Stimulated activated CD4-positive, alpha-beta T cell treated with anti-CD3 and anti-CD28 coated beads, Interleukin-4, amount 100 ng/mL, for 4 hours (primary cell): ENCODE measurements around the gene TRIM17.

ENCODE experiments used
- DNase-seq, 2 experiments: peaks; one replicate each; pipeline ENCODE4 v3.0.0-alpha.2; 2020

The TRIM17 gene

DNA sequence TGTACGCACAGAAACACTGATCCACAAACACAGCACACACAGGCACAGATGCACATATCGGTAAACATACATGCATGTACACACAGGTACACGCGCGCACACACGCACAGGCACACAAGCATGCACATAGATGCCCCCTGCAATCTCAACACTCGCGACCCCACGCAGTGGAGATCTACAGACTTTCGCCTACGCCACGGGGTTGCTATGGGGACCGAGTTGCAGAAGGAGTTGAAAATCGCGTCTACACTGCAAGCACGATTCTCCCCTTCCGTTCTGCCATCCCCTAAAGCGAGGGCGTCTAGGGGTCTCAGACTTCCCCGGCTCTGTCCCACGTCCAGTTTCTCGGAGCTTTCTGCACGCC is 826 bp downstream of the TRIM17 start:
- no peak for DNase-seq

DNA sequence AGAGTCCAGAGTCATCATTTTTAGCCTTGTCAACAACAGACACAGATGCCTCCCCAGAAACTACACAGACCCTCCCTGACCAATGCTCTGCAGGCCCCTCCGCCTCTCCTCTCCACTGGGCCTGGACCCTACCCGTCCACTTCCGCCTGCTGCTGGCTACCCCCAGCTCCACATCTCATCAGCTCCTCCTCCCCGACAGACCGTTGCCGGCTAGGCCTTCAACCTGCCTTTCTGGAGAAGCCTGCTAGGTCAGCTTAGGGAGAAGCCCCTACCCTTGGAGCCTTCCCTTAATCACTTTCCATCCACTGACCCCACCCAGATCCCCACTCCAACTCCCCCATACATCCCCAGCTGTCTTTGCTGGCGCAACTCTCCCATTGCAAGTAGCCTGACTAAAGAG is 1.4 kb downstream of the TRIM17 start:
- no peak for DNase-seq

DNA sequence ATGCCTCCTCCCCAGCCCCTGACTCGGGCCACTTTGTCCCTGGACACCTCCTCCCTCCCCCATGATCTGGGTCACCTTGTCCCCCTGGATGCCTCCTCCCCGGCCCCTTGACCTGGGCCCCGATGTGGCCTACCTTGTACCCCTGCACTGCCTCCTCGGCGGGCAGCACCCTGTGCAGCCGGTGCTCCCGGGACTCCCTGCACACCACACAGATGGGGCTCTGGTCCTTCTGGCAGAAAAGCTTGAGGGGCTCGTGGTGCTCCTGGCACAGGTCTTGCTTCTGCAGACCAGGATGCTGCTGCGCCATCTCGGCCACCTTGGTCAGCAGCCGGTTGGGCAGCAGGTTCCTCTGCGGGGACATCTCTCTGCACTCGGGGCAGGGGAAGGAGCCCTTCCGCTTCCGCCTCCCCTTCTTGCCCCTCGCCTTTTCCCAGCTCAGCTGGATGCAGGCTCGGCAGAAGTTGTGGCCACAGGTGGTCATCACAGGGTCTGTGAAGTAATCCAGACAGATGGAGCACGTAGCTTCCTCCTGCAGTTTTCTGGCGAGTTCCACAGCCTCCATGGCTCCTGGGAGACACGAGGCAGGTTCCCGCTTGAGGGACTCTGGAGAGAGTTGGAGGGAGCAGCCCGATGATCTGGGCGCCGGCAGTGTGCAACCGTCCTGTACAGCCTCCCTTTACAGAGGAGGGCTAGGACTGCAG is 2.0 kb downstream of the TRIM17 start:
- no peak for DNase-seq

DNA sequence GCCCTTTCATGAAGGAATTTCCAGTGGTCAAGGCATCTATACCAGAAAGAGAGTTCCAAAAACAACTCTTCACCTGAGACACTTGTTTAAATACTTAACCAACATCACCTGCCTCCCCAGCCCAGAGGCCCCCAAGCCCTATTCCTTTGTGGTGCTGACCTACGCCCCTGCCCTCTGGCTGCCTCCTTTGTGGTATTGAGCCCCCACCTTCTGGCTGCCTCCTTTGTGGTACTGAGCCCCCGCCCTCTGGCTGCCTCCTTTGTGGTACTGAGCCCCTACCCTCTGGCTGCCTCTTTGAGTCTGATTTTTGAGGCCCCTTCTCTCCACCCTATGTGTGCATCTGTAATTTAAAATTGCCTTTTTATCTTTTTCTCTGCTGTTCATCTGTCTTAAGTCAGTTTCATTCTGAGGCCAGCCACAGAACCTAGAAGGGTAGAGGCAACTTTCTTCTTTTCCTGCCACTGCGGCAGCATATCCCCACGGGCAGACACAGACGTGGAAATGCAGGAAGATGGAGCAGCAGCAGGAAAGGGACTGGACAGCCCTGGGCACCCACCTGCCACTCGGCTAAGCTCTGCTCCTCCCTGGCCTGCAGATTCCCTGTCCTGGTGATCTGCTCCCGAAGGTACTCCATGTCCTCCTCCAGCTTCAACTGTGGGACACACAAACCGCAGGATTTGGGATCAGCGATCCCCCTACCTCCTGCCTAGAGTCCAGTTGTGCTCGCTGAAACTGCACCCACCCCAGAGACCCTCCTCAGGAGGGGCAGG is 3.2 kb downstream of the TRIM17 start:
- no peak for DNase-seq

DNA sequence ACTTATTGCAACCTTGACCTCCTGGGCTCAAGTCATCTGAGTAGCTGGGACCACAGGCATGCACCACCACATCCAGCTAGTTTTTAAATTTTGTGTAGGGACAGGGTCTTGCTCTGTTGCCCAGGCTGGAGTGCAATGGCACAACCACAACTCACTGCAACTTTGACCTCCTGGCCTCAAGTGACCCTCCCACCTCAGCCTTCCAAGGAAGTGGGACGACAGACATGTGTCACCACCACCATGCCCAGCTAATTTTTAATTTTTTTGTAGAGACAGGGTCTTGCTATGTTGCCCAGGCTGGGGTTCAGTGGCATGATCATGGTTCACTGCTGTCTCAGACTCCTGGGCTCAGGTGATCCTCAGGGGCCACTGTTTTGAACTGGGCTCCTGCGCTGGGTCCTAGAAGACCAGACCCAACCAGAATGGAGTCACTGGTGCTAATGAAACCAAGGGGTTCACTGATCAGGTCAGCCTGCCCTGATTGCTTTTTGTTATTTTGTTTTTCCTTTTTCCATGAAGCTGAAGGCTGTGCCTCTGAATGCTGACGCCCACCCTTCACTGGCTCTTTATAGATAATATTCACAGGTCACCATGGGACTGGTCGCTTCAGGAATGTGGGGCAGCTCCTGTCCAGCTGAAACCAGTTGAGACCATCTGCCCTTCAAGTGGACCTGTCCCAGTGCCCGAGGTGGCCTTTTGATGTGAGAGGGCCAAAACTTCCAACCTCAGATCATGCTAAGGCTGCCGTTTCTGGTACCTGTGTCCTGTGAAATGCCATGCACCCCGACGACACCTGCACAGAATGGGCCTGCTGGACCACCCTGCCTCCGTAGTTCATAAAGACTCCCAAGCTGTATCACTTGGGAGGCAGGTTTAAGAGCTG is 4.9 kb downstream of the TRIM17 start:
- no peak for DNase-seq

DNA sequence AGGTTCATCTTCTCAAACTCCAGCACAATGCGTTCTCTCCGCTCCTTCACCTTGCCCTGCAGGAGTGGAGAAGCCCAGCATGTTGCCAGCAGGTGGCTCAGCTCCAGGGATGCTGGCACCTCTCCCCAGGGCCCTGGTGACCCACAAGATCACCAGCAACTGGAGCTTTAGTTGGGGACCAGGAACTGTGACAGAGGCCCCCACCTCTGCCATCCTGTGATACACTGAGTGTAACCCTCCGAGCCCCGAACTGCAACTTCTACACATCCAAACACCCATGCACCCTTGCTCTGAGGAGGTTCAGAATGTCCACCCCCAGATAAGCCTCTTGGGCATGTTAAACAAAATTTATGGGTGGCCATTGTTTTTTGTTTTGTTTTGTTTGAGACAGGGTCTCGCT is 5.5 kb downstream of the TRIM17 start:
- no peak for DNase-seq

DNA sequence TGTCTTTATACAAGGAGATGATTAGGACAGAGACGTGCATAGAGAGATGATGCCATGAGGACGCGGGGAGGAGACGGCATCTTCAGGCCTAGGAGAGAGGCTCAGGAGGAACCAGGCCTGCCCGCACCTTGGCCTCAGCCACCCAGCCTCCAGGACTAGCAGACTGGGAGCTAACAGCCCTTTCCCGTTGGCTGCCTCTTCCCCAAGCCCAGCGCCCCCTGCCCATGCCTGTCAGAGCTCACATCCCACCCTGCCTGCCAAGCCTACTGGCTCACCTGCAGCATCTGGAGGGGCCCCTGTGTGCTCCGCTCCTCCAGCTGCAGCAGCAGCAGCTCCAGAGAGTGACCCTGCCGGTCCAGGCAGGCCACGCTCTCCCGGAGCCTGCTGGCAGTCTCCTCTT is 6.0 kb downstream of the TRIM17 start:
- no peak for DNase-seq

DNA sequence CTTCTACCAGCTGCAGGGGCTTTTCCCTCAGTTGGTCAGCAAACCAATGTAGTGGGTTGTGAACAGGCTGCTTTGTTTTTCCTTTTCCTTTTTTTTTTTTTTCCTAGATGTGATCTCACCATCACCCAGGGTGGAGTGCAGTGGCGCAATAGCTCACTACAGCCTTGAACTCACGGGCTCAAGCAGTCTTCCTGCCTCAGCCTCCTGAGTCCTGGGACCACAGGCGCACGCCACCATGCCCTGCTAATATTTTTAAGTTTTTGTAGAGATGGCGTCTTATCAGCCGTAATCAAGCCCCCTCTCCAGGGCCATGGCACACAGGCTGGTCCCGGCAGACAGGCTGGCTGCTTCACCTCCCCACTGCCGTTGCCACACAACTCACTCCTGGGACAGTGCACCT is 6.6 kb downstream of the TRIM17 start:
- no peak for DNase-seq

DNA sequence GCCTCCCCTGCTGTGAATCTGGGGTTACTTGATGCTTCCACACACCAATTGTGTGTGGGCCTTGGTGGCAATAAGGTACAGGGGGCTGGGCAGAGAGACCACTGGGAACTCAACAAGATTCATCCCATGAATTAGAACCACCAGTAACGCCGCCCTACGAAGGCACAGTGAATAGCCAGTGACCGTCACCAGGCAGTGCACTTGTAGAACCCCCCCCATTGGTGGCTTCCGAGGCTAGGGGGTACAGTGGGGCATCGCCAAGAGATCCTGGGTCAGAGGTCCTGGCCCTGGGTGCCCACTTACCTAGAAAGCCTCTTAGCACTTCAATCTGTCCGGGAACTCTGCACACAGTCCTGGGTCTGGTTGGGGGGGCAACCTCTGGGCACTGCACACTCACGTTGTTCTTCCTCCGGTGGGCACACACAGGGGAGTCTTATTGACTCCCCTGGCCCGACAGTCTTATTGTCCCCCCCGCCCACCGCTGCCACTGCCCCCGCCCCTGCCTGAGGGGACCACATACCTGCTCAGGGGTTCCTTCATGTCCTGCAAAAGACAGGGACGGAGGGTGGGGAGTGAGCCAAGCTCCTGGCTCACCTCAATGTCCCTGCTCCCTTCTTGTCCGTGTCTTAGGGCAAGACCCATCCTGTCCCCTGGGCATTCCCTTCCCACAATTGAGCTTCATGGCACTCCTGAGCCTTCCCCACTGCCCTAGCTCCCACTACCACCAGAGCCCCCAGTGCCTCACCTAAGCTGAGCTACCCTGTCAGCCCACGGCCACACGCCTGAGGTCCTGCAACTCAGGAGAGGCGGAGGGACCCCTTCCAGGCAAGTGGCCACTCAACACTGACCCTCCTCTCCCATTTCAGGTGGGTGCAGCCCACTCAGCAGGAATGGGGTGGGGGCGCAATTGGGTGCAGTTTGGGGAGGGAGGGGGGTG is 7.5 kb downstream of the TRIM17 start:
- DNase-seq = no peak

DNA sequence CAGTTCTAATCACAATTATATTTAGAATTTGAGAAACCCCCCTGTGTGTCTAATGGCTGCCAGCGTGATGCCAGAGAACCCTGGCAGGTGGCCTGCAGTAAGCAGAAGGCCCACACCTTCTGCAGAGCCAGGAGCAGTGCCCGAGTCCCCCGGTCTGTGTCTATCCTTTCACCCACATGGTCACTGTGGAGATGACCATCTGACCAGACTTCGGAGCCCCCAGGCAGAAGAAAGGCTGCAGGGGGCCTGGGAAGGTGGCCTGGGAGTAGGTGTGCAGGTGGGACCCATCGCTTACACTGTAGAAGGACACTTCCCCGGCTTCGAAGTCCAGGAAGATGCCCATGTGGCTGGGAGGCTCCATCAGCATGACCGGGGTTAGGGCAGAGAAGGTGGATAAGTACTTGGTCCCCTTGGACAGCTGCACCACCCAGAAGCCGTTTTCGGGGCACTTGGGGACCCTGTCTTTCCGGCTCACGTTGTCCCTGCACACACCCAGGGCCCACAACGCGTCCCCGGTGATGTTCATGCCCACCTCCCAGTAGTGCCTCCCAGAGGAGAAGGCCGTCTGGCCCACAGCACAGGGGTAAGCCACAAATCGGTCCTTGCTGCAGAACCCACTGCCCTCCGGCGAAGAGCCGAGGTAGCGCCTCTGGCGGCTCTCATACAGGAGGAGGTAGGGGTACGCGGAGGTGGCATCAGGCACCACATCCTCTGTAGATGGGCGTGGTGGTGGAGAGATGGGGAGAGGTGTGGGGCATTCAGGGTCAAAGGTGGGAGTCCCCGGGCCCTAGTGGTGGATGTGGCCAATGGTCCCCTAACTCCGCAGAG is 8.4 kb downstream of the TRIM17 start:
- no peak for DNase-seq

DNA sequence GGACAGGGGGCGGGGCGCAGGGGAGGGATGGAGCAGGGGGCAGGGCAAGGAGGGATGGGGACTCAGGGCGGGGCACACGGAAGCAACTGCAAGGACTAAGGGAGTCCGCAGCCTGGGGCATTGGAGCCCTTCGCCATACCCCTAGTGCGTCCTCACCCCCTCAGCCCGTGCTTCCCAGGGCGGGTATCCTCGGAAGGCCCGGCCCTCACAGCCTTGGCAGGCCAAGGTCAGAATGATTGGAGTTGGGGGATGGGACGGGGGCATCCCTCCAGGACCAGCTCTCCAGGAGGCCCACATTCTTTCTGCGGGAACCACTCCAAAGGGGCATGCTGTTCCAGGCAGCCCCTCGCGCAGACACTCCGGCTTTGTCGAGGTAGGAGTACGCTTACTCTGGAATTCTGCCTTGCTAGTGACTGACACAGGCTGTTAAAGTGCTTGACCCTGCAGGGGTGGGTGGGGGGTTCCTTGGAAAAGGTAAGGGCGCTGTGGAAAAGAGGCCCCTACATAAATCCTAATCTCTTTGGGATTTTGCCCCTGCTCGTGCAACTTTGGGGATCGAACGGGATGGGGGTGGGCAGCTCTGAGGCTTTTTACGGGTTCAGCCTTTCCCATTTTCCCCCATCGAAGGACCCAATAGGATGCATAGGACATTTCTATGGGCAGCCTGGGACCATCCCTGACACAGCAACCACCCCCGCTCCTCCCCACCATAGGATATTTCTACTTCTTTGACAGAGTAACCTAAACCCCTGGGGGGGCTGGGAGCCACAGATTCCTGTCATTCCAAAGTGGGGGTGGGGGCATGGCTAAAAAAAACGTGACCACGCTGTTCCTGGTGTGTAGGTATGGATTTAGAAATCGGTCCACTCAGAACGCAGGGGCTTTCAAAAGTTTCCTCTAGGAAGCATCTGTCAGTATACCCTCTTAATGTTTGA is 9.3 kb downstream of the TRIM17 start:
- no peak for DNase-seq

DNA sequence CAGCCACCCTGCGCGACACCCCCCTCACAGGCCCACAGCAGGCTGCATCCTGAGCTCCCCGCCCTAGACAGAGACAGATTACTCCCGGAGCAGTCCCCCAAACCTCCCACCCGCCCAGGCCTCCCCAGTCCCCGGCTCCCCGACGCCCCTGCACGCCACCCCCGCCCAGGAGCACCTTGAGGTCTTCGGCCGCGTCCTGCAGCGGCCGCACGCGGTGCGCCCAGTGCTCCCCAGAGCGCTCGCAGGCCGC is 10.8 kb downstream of the TRIM17 start:
- no peak for DNase-seq

DNA sequence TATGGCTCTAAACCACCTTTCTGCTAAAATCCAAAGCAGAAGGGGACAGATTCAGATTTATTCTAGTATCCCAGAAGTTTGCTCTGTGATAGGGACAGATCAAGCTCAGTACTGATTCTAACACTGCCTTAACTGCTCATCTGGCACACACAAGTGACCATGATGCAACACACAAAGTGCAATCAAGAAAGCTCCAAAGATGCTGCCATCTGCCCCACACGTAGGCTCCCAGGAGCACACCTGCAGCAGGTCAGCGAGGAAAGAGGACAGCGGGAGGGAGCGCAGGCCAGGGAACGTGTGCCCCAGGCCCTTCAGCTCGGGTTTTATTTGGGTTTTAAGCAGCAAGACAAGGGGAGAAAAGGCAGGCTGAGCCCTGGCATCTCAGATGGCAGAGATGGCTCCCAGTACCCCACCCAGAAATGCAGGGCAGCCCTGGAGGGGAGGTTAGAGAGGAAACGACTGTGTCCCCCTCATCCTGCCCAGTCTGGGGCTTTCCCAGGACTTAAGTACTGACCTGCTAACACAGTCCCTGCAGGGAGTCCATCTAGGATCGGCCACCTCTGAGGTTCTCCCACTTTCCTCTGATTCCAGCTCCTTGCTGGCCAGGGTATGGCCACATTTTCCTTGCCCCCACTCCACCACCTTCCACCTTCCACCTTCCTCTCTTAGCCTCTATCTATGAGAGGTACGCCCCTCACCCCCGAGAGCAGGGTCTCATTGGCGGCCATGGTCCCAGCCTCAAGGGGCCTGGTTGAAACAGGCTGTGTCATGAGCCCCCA is 11.3 kb downstream of the TRIM17 start:
- DNase-seq = no peak

DNA sequence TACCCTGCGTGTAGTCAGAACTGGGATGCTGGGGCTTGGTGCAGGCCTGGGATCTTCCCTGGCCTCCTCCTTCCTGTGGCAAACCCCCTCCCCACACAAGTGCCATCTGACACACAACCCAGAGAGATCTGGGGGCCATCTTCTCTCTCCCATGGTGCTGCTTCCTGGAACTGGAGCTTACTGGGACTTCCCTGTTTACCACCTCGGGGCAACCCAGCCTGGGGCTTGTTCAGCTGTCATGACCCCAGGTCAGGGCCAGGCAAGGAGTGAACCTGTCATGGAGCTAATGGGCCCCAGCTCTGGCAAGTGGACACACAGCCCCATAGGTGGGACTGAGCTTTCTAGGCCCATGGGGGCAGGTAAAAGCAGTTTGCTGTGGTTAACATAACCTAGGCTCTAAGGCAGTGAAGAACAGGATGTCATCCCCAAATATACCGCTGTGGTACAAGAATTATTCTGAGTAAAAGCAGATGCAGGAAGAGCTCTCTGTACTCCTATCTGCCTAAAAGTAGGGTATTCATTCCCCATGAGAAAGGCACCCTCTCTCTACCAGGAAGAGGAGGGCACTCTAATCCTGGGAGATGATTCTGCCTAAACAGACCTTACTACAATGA is 12.4 kb downstream of the TRIM17 start:
- DNase-seq = no peak

DNA sequence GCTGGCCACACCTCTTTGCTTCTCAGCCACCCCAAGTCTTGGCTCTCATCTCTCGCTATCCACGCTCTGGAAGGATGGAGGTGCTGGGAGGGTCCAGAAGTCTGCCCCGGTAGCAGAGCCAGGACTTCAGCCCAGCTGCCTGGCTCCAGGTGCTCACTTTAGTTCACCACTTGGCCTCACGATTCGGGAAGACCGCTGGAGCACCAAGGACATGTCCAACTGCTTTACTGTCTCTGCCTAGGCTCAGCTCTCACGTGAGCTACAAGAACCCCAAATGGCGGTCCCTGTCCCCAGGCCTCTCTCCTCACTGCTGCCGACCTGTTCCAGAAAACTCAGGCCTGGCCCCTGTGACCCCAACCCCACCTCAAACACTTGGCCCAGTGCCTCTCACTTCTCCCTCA is 13.4 kb downstream of the TRIM17 start:
- no peak for DNase-seq

DNA sequence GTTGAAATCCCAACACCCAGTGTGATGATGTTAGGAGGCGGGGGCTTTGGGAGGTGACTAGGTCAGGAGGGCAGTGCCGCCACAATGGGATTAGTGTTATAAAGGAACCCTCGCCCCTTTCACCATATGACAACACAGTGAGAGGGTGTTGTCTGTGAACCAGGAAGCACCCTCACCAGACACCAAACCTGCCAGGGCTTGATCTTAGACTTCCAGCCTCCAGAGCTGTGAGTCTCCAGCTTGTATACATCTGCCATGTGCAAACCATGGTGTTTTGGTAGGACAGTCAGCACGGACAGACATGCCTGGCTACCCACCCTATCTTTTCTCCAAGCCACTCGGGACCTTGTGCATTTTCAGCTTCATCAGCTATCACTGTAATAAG is 14.0 kb downstream of the TRIM17 start:
- DNase-seq = no peak

DNA sequence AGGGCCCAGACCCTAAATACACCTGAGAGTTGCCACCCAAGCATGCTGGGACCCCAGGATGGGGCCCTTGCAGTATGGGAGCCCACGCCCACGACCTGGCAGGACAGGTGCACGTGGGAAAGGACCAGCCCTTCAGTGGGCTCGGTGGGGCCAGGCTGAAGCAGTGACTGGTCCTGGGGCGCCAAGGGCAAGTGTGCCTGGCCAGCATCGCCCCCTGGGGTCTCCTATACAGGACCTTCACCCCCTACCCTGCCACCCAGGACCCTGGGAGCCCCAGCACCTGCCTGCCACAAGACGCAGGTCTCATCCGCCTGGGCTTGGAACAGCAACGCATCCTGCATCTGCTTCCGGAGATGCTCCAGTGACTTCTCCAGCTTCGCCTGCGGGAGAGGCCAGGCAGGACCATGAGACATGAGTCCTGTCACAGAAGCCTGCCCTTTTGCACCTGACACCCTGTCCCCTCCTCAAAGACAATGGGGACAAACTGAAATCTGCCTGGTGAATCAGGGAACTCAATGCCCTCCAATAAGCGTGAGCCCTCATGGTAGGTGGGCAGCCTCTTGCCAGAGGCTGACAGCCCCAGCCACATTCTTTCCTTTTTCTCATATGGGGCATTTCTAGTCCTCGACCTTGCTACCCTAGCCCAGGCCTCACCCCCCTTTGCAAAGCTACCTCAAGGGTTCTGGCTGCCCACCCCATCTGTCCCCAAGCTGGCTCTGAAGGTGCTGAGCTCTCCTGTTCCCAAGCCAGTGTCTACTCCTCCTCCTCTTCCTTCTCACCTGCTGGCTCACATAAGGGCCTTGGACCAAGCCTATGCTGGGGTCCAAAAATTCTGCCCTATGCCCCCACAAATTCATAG is 14.7 kb downstream of the TRIM17 start:
- no peak for DNase-seq

DNA sequence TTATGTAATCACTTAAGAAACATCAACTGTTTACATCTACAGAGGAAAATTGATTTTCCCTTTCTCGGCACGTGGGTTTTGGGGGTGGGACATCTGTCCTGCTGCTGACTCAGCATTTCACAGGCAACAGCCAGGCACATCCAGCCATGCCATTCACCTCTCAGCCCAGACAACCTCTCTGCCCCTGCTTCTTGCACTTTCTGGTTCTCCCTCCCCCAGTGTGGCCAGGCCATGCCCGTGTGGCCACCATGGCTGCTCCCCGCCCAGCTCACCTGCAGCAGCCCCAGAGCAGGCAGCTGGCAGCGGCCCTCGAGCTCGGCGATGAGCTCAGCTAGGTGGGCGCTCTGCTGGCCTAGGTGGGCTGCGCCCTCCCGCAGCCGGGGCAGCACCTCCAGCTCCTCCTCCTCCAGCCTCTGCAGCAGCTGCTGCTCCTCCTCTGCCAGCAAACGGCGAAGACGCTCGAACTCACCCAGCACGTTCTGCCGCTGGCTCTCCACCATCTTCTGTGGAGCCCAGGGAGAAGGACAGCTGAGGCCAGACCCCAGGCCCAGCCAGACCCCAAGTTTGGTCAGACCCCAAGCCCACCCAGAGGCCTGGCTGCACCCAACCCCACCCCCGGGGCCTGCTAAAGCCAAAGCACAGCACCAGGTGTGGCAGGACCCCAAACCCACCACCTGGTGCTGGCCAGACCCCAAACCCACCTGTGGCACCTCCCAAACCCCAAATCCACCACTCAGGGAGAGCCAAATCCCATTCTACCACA is 15.8 kb downstream of the TRIM17 start:
- no peak for DNase-seq
